Endothelial cell of umbilical vein (primary cell): Measurements from ENCODE around the gene TOM1L1. TPM values are rescaled to one million over a fixed set of nuclear protein-coding genes. Genes with fewer than 3 reads are reported as not detected.

Experiments used
- BruUV-seq: library from RNA; stranded (reverse); fragments of 400-500 nt; replicated peaks from 2 replicates; lab custom pipeline; 2021; lab: Mats Ljungman, UMichigan
- CTCF ChIA-PET: fragments of 300-600, 350-600 bp; sonication (Branson Sonifier 250); formaldehyde crosslinking; loops from one replicate; lab custom pipeline; 2021; ENCODE audit warnings: antibody characterized with exemption, inconsistent platforms; lab: Charles Lee
- POLR2A ChIA-PET: fragments of 300-600, 350-600 bp; sonication (Branson Sonifier 250); formaldehyde crosslinking; loops from one replicate; lab custom pipeline; 2021; ENCODE audit warnings: antibody characterized with exemption, inconsistent platforms; lab: Charles Lee
- DNase-seq: peaks from one replicate; pipeline ENCODE4 v3.0.0-alpha.2; 2011; ENCODE audit warnings: low read depth, low spot score
- FAIRE-seq: peaks from 2 replicates; lab custom pipeline; 2011; peaks lifted over from hg19 to GRCh38; lab: Jason Lieb, UNC
- H2AFZ ChIP-seq: 2 replicates; pipeline ENCODE4 v1.6.0; 2012; ENCODE audit warnings: low read depth, low read length, control low read depth, inconsistent platforms
- H3K27ac ChIP-seq: 2 replicates; pipeline ENCODE4 v1.5.1; 2011; ENCODE audit warnings: low read depth, mild to moderate bottlenecking, control low read depth, low read length, moderate library complexity; ENCODE audit not compliant: insufficient read depth
- H3K27me3 ChIP-seq, 2 experiments: 2 replicates each; pipeline versions ENCODE4 v1.6.0 to v1.6.1; 2011; ENCODE audit warnings: low read length in 2 of 2, mixed read lengths in 1 of 2; ENCODE audit not compliant: control insufficient read depth in 2 of 2, insufficient read depth in 2 of 2
- H3K36me3 ChIP-seq, 2 experiments: 2 replicates in 1 of 2; 3 replicates in 1 of 2; pipeline ENCODE4 v1.5.1; 2011; ENCODE audit warnings: low read length in 2 of 2, mild to moderate bottlenecking in 1 of 2, moderate library complexity in 1 of 2; ENCODE audit not compliant: control insufficient read depth in 2 of 2, insufficient read depth in 2 of 2; ENCODE audit errors: extremely low read depth in 1 of 2
- H3K4me1 ChIP-seq: 3 replicates; pipeline ENCODE4 v1.5.1; 2011; ENCODE audit warnings: mild to moderate bottlenecking, low read length; ENCODE audit not compliant: control insufficient read depth, insufficient read depth; ENCODE audit errors: extremely low read depth
- H3K4me2 ChIP-seq: 2 replicates; pipeline ENCODE4 v1.6.1; 2011; ENCODE audit warnings: low read length, control low read depth, mixed read lengths; ENCODE audit not compliant: insufficient read depth
- H3K4me3 ChIP-seq, 3 experiments: fragments of 200-600 bp in 1 of 3; sonication (generic), shearing (Covaris generic) in 1 of 3; replicated peaks in 1 of 3; 2 replicates each; pipeline ENCODE4 v1.5.1; 2011 to 2016; ENCODE audit warnings: control low read depth in 3 of 3, low read length in 3 of 3, mild to moderate bottlenecking in 2 of 3, inconsistent platforms in 1 of 3, low read depth in 1 of 3, moderate library complexity in 1 of 3; ENCODE audit not compliant: insufficient read depth in 1 of 3
- H3K79me2 ChIP-seq: 2 replicates; pipeline ENCODE4 v1.6.0; 2012; ENCODE audit warnings: low read length, inconsistent platforms; ENCODE audit not compliant: control insufficient read depth, insufficient read depth
- H3K9ac ChIP-seq: replicated peaks from 2 replicates; pipeline ENCODE3; 2011; ENCODE audit warnings: low read length, control low read depth; ENCODE audit not compliant: insufficient read depth; ENCODE audit errors: extremely low read depth
- H3K9me1 ChIP-seq: replicated peaks from 3 replicates; pipeline ENCODE4 v1.6.0; 2011; ENCODE audit warnings: mild to moderate bottlenecking, low read length; ENCODE audit not compliant: control insufficient read depth, insufficient read depth; ENCODE audit errors: extremely low read depth
- H3K9me3 ChIP-seq: replicated peaks from 2 replicates; pipeline ENCODE4 v1.5.1; 2012; ENCODE audit warnings: low read length, inconsistent platforms; ENCODE audit not compliant: control insufficient read depth, insufficient read depth
- H4K20me1 ChIP-seq: replicated peaks from 2 replicates; pipeline ENCODE3; 2011; ENCODE audit warnings: mild to moderate bottlenecking, low read length; ENCODE audit not compliant: control insufficient read depth, insufficient read depth; ENCODE audit errors: extremely low read depth
- EZH2 ChIP-seq: IDR thresholded peaks from 2 replicates; pipeline ENCODE4 v1.6.1; 2012; ENCODE audit warnings: borderline replicate concordance, low read depth, mild to moderate bottlenecking, moderate library complexity, low read length, inconsistent platforms; ENCODE audit not compliant: severe bottlenecking
- FOS ChIP-seq: IDR thresholded peaks from 2 replicates; pipeline ENCODE4 v1.6.1; 2011; ENCODE audit warnings: mild to moderate bottlenecking, low read length, moderate library complexity, borderline replicate concordance; ENCODE audit not compliant: insufficient read depth
- GATA2 ChIP-seq: IDR thresholded peaks from 2 replicates; pipeline ENCODE4 v1.7.0; 2011; ENCODE audit warnings: low read depth, mild to moderate bottlenecking, moderate library complexity, mixed read lengths, low read length; ENCODE audit not compliant: insufficient read length, insufficient read depth
- JUN ChIP-seq: IDR thresholded peaks from 2 replicates; pipeline ENCODE4 v1.6.1; 2011; ENCODE audit warnings: borderline replicate concordance, low read depth; ENCODE audit not compliant: insufficient read length, insufficient read depth
- MAX ChIP-seq: IDR thresholded peaks from 2 replicates; pipeline ENCODE4 v1.6.1; 2011; ENCODE audit not compliant: insufficient read depth, insufficient read length
- MYC ChIP-seq: IDR thresholded peaks from one replicate; pipeline ENCODE4 v1.6.1; 2011; ENCODE audit warnings: mild to moderate bottlenecking, low read depth, low read length
- POLR2A ChIP-seq: IDR thresholded peaks from 2 replicates; pipeline ENCODE4 v1.6.1; 2012; ENCODE audit warnings: low read depth, mild to moderate bottlenecking, control low read depth, low read length
- POLR2AphosphoS5 ChIP-seq: IDR thresholded peaks from 2 replicates; pipeline ENCODE4 v1.6.1; 2012; ENCODE audit warnings: low read depth, mild to moderate bottlenecking, control low read depth, low read length, moderate library complexity; ENCODE audit not compliant: insufficient read depth
- dilution Hi-C: fragments of 300-500 bp; cut with MboI; formaldehyde crosslinking; loops from one replicate; pipeline ENCODE4 v1.15.0; 2019; ENCODE audit warnings: low sequenced_read_pairs; ENCODE audit not compliant: extremely low pct_ligation_motif_present
- intact Hi-C: fragments of 100-400 bp; cut with micrococcal nuclease; formaldehyde crosslinking; loops from one replicate; pipeline ENCODE4 v1.10.0; 2022
- polyA plus RNA-seq, 4 experiments: library from polyadenylated mRNA; depleted of rRNA in 3 of 4; stranded (reverse) in 3 of 4; unstranded in 1 of 4; fragments of >200 nt; gene quantifications; 2 replicates each; pipeline versions ENCODE4 v1.2.1 to v1.2.3, GENCODE V29; 2011 to 2012; ENCODE audit warnings: missing spikeins in 1 of 4
- total RNA-seq: library from RNA; stranded (reverse); gene quantifications from 2 replicates; pipeline ENCODE4 v1.2.3, GENCODE V29; 2021
- TF ChIP-seq, protein P1 (sequence below), 2 donors: IDR thresholded peaks; 1 replicate in 1 of 2; 2 replicates in 1 of 2; pipeline ENCODE4 v1.5.1; 2011; ENCODE audit warnings: low read length in 2 of 2, mild to moderate bottlenecking in 2 of 2, moderate library complexity in 2 of 2, control low read depth in 1 of 2, inconsistent platforms in 1 of 2, low read depth in 1 of 2; ENCODE audit not compliant: insufficient read depth in 1 of 2; ENCODE audit errors: extremely low read depth in 1 of 2

Gene TOM1L1
- total and polyA plus RNA-seq, 2 donors (not counting 3 experiments of a cell fraction or from before 2014, with no cell fraction given), result 0.44 to 0.60 TPM

DNA sequence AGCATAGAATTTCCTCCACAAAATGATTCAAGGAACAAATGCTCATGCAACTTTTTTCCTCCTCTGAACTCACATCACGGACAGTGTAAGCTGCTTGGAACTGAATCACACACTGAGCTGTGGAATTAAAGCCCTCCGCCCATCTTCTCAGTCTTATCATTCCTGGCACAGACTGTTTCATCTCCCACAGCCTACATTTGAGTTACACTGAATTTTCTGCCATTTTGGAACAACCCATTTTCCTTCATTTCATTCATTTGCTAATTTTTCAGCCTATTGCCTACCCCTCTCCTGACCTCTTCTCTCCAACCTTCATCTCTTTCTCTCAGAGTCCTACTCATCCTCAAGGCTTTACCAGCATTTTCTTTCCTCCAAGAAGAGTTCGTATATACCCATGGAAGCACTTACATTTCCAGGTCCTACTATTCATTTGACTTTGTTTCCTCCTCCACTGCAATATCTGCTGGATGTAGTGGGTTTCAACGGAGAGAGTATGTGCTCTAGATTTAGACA, 39.1 kb upstream of the TOM1L1 start:
- no peak overlapping the region for H3K4me2 ChIP-seq
- no peak for TF ChIP-seq MYC
- no peak for TF ChIP-seq POLR2AphosphoS5
- TF ChIP-seq EZH2, result no peak
- TF ChIP-seq MAX, result no peak
- TF ChIP-seq, protein P1, sequence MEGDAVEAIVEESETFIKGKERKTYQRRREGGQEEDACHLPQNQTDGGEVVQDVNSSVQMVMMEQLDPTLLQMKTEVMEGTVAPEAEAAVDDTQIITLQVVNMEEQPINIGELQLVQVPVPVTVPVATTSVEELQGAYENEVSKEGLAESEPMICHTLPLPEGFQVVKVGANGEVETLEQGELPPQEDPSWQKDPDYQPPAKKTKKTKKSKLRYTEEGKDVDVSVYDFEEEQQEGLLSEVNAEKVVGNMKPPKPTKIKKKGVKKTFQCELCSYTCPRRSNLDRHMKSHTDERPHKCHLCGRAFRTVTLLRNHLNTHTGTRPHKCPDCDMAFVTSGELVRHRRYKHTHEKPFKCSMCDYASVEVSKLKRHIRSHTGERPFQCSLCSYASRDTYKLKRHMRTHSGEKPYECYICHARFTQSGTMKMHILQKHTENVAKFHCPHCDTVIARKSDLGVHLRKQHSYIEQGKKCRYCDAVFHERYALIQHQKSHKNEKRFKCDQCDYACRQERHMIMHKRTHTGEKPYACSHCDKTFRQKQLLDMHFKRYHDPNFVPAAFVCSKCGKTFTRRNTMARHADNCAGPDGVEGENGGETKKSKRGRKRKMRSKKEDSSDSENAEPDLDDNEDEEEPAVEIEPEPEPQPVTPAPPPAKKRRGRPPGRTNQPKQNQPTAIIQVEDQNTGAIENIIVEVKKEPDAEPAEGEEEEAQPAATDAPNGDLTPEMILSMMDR (IDR thresholded peaks at IDR 0.05; ENCODE audit: extremely low read depth in 1 of 2, insufficient read depth in 1 of 2, low read depth in 1 of 2, low read length in 2 of 2), result no peak
- no peak for TF ChIP-seq POLR2A
- TF ChIP-seq FOS, result no peak
- TF ChIP-seq JUN, result no peak
- TF ChIP-seq GATA2, result no peak
- POLR2A ChIA-PET, result no interaction called here
- intact Hi-C loops (no loop called here), dilution Hi-C loops (no loop called here)
- H2AFZ ChIP-seq, result no peak overlapping the region
- no peaks in the 10 kb centered on the region for H3K27me3 ChIP-seq
- no TSS peak for BruUV-seq
- H3K9ac ChIP-seq, result no peak overlapping the region
- H3K9me1 ChIP-seq, result no peaks in the 10 kb centered on the region
- H3K9me3 ChIP-seq, result peaks cover 2% of the 10 kb centered on the region
- no peak overlapping the region for H3K4me3 ChIP-seq
- CTCF ChIA-PET, result no interaction called here
- no peaks in the 10 kb centered on the region for H3K4me1 ChIP-seq
- DNase-seq (no peak), FAIRE-seq (no peak)
- no peak overlapping the region for H3K27ac ChIP-seq
- H3K36me3 ChIP-seq, result no peaks in the 10 kb centered on the region
- H3K79me2 ChIP-seq, result no peaks in the 10 kb centered on the region
- no peaks in the 10 kb centered on the region for H4K20me1 ChIP-seq
